HepG2 (cell line): ENCODE results near the gene WDR37. TPM values are rescaled to one million over a fixed set of nuclear protein-coding genes. Genes with fewer than 3 reads are reported as not detected.
A peak's percentile ranks its signal among the peaks of the same experiment; 100 is the strongest.

Experiments
- ARNT2 ChIP-seq: sonication (generic); formaldehyde crosslinking; IDR thresholded peaks from 2 replicates; pipeline ENCODE4 v1.8.0; 2022; ENCODE audit warnings: mild to moderate bottlenecking, low read depth, missing genetic modification reagents, moderate library complexity
- ATAD3A ChIP-seq: sonication (generic); formaldehyde crosslinking; IDR thresholded peaks from 2 replicates; pipeline ENCODE4 v1.4.0; 2020; ENCODE audit warnings: missing genetic modification reagents
- HMG20B ChIP-seq: conservative IDR thresholded peaks from 2 replicates; pipeline ENCODE4 v1.6.1; 2016; ENCODE audit warnings: missing genetic modification reagents, missing compliant biosample characterization
- IRF2 ChIP-seq: IDR thresholded peaks from 2 replicates; pipeline ENCODE4 v1.6.1; 2018; ENCODE audit warnings: missing genetic modification reagents, missing compliant biosample characterization
- MED1 ChIP-seq: sonication (generic); formaldehyde crosslinking; IDR thresholded peaks from 2 replicates; pipeline ENCODE4 v1.4.0; 2020; ENCODE audit warnings: missing genetic modification reagents
- MED8 ChIP-seq: sonication (generic); formaldehyde crosslinking; IDR thresholded peaks from 2 replicates; pipeline ENCODE4 v1.8.1; 2023; ENCODE audit warnings: mild to moderate bottlenecking, missing genetic modification reagents; ENCODE audit not compliant: insufficient replicate concordance
- MIER3 ChIP-seq: IDR thresholded peaks from 2 replicates; pipeline ENCODE4 v1.6.1; 2016; ENCODE audit warnings: missing compliant biosample characterization, borderline replicate concordance
- NFRKB ChIP-seq: fragments of 450-650 bp; IDR thresholded peaks from 2 replicates; pipeline ENCODE4 v1.6.1; 2017
- NONO ChIP-seq, 2 experiments: fragments of 450-650 bp in 1 of 2; sonication (generic) in 1 of 2; formaldehyde crosslinking in 1 of 2; IDR thresholded peaks in 1 of 2; conservative IDR thresholded peaks in 1 of 2; 2 replicates each; pipeline versions ENCODE4 v1.6.1 to v1.8.0; 2017 to 2022; ENCODE audit warnings: mild to moderate bottlenecking in 1 of 2, missing genetic modification reagents in 1 of 2, moderate library complexity in 1 of 2
- PITX1 ChIP-seq: sonication (generic); formaldehyde crosslinking; IDR thresholded peaks from 2 replicates; pipeline ENCODE4 v1.5.1; 2020; ENCODE audit warnings: mild to moderate bottlenecking, missing genetic modification reagents
- SMAD1 ChIP-seq: sonication (generic); formaldehyde crosslinking; IDR thresholded peaks from 2 replicates; pipeline ENCODE4 v1.4.0; 2020; ENCODE audit warnings: missing genetic modification reagents, low read depth, mild to moderate bottlenecking, borderline replicate concordance
- SUZ12 ChIP-seq: fragments of 150-350 bp; IDR thresholded peaks from 2 replicates; pipeline ENCODE4 v1.6.1; 2014; ENCODE audit warnings: low read depth, low read length
- TARDBP ChIP-seq: sonication (generic); formaldehyde crosslinking; IDR thresholded peaks from 2 replicates; pipeline ENCODE4 v1.8.0; 2022; ENCODE audit warnings: mild to moderate bottlenecking, missing genetic modification reagents
- TEAD2 ChIP-seq: sonication (generic); formaldehyde crosslinking; IDR thresholded peaks from 2 replicates; pipeline ENCODE4 v1.9.0; 2021; ENCODE audit warnings: missing genetic modification reagents
- TGIF2 ChIP-seq: IDR thresholded peaks from 2 replicates; pipeline ENCODE4 v1.6.1; 2016; ENCODE audit warnings: control low read depth, missing compliant biosample characterization
- YEATS4 ChIP-seq: sonication (generic); formaldehyde crosslinking; IDR thresholded peaks from 2 replicates; pipeline ENCODE4 v1.4.0; 2020; ENCODE audit warnings: missing genetic modification reagents, borderline replicate concordance
- ZC3H13 ChIP-seq: sonication (generic); formaldehyde crosslinking; IDR thresholded peaks from 2 replicates; pipeline ENCODE4 v1.8.1; 2023; ENCODE audit warnings: mild to moderate bottlenecking, missing genetic modification reagents, moderate library complexity
- ZFP37 ChIP-seq: sonication (generic); formaldehyde crosslinking; IDR thresholded peaks from 2 replicates; pipeline ENCODE4 v1.4.0; 2020; ENCODE audit warnings: missing genetic modification reagents, borderline replicate concordance
- ZFY ChIP-seq: sonication (generic); formaldehyde crosslinking; IDR thresholded peaks from 2 replicates; pipeline ENCODE4 v1.4.0; 2020; ENCODE audit warnings: missing genetic modification reagents
- ZNF121 ChIP-seq: sonication (generic); formaldehyde crosslinking; IDR thresholded peaks from 2 replicates; pipeline ENCODE4 v1.5.0; 2020; ENCODE audit warnings: mild to moderate bottlenecking, missing genetic modification reagents
- ZNF124 ChIP-seq: sonication (generic); formaldehyde crosslinking; IDR thresholded peaks from 2 replicates; pipeline ENCODE4 v1.4.0; 2020; ENCODE audit warnings: missing genetic modification reagents
- ZNF138 ChIP-seq: sonication (generic); formaldehyde crosslinking; IDR thresholded peaks from 2 replicates; pipeline ENCODE4 v1.5.0; 2020; ENCODE audit warnings: mild to moderate bottlenecking, low read depth, missing genetic modification reagents
- ZNF329 ChIP-seq: sonication (generic); formaldehyde crosslinking; IDR thresholded peaks from 2 replicates; pipeline ENCODE4 v1.9.0; 2021; ENCODE audit warnings: low read depth, mild to moderate bottlenecking, missing genetic modification reagents
- ZNF451 ChIP-seq: sonication (generic); formaldehyde crosslinking; IDR thresholded peaks from 2 replicates; pipeline ENCODE4 v1.5.0; 2020; ENCODE audit warnings: mild to moderate bottlenecking, missing genetic modification reagents
- ZNF563 ChIP-seq: sonication (generic); formaldehyde crosslinking; IDR thresholded peaks from 2 replicates; pipeline ENCODE4 v1.8.0; 2022; ENCODE audit warnings: mild to moderate bottlenecking, moderate library complexity, missing genetic modification reagents
- ZNF614 ChIP-seq: IDR thresholded peaks from 2 replicates; pipeline ENCODE4 v1.6.1; 2018; ENCODE audit warnings: missing biosample characterization, missing genetic modification reagents, inconsistent platforms, borderline replicate concordance
- ZNF652 ChIP-seq: IDR thresholded peaks from 2 replicates; pipeline ENCODE4 v1.6.1; 2016; ENCODE audit warnings: low read depth, borderline replicate concordance
- ZNF790 ChIP-seq: sonication (generic); formaldehyde crosslinking; IDR thresholded peaks from 2 replicates; pipeline ENCODE4 v1.8.0; 2022; ENCODE audit warnings: missing genetic modification reagents, mild to moderate bottlenecking, borderline replicate concordance
- ZSCAN31 ChIP-seq: sonication (generic); formaldehyde crosslinking; IDR thresholded peaks from 2 replicates; pipeline ENCODE4 v1.5.0; 2020; ENCODE audit warnings: low read depth, mild to moderate bottlenecking, missing genetic modification reagents
- polyA plus RNA-seq, 8 experiments: library from polyadenylated mRNA; depleted of rRNA in 3 of 8; stranded (reverse) in 7 of 8; unstranded in 1 of 8; fragments of >200 nt; fragmentation: Illumina TruSeq in 4 of 8; extraction: Trizol in 4 of 8; gene quantifications; 2 replicates each; pipeline versions ENCODE4 v1.2.1 to v1.2.3, GENCODE V29; 2011 to 2016; ENCODE audit warnings: low read depth in 4 of 8, missing spikeins in 1 of 8, mixed read lengths in 1 of 8; ENCODE audit not compliant: insufficient read depth in 1 of 8
- total RNA-seq, 5 experiments: library from RNA; depleted of rRNA; stranded (reverse); fragments of >200 nt; fragmentation: Illumina TruSeq; extraction: Trizol; gene quantifications; 2 replicates each; pipeline ENCODE4 v1.2.3, GENCODE V29; 2016; ENCODE audit warnings: low read depth in 1 of 5
- TF ChIP-seq, protein P1 (sequence below): sonication (generic); formaldehyde crosslinking; IDR thresholded peaks from 2 replicates; pipeline ENCODE4 v1.5.1; 2020; ENCODE audit warnings: mild to moderate bottlenecking, missing genetic modification reagents, borderline replicate concordance
- TF ChIP-seq, protein P2 (sequence below): IDR thresholded peaks from 2 replicates; pipeline ENCODE4 v1.6.1; 2016; ENCODE audit warnings: mild to moderate bottlenecking

The WDR37 gene
- total and polyA plus RNA-seq, 2 of the 13 experiments (the other 11 are each of a cell fraction or from before 2014, with no cell fraction given) = 5.9 to 7.5 TPM

DNA sequence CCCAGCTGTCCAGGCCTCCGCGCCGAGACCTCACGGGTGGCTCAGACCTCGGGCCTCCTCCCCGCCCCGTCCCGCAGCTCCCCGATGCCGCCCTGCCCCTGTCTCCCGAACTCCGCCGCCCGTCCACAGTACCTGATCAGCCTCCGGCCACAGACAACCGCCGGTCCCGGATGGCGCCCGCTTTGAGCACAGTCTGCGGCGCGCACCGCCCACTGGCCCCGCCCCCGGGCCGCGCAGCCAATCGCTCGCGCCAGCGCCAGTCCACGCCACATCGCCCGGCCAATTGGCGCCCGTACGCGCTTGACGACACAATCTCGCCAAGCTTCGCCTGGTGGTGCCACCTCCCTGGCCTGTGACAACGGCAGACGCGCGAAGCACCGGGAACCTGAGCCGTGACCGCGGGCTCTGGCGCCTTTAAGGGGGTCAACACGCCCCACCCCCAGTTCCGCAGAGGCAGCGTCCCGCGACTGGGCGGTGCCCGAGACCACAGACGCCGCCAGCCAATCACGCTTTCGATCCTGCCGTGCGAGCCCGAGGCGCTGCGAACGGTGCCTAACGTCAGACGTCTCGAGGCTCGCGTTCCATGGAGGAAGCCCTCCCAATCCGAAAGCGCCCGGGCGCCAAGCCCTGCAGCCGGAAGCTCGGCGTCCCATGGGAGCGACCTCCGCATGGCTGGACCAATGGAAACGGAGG lies 7.3 kb upstream of the WDR37 start, which contains the start of gene IDI1 (continued):
- TF ChIP-seq SMAD1 (CRISPR knock-in tag) = peak; percentile 80; the same call in 1 of the 2 replicates
- TF ChIP-seq, protein P1, sequence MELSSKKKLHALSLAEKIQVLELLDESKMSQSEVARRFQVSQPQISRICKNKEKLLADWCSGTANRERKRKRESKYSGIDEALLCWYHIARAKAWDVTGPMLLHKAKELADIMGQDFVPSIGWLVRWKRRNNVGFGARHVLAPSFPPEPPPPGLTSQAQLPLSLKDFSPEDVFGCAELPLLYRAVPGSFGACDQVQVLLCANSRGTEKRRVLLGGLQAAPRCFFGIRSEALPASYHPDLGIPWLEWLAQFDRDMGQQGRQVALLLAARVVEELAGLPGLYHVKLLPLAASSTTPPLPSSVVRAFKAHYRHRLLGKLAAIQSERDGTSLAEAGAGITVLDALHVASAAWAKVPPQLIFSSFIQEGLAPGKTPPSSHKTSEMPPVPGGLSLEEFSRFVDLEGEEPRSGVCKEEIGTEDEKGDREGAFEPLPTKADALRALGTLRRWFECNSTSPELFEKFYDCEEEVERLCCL (CRISPR knock-in tag) = peak; percentile 17; the same call in 1 of the 2 replicates
- peak; percentile 86 for TF ChIP-seq YEATS4 (CRISPR knock-in tag)
- TF ChIP-seq ZFP37 (CRISPR knock-in tag) = no peak; the same call in 1 of the 2 replicates
- peak; percentile 86; the same call in 1 of the 2 replicates for TF ChIP-seq ZNF563
- TF ChIP-seq NFRKB = no peak
- peak; percentile 17; the same call in 1 of the 2 replicates for TF ChIP-seq ZNF121 (CRISPR knock-in tag)
- peak; percentile 90 for TF ChIP-seq ARNT2 (CRISPR knock-in tag)
- TF ChIP-seq MIER3 (CRISPR knock-in tag) = peak; percentile 22; the same call in 1 of the 2 replicates
- TF ChIP-seq ZFY = peak; percentile 76
- no peak for TF ChIP-seq IRF2 (CRISPR knock-in tag)
- no peak for TF ChIP-seq ZNF138 (CRISPR knock-in tag)
- no peak for TF ChIP-seq SUZ12
- no peak for TF ChIP-seq ZNF652 (CRISPR knock-in tag)
- peak; percentile 48; the same call in 1 of the 2 replicates for TF ChIP-seq ZNF329 (CRISPR knock-in tag)
- TF ChIP-seq ATAD3A (CRISPR knock-in tag) = no peak
- TF ChIP-seq MED1 (CRISPR knock-in tag) = peak; percentile 86
- TF ChIP-seq ZNF614 (CRISPR knock-in tag) = peak; percentile 55; the same call in 1 of the 2 replicates
- TF ChIP-seq ZSCAN31 = peak; percentile 50
- peak; percentile 57 for TF ChIP-seq MED8 (CRISPR knock-in tag)
- peak; percentile 79 for TF ChIP-seq TARDBP
- peak; percentile 79; the same call in 1 of the 2 replicates for TF ChIP-seq ZC3H13 (CRISPR knock-in tag)
- no peak for TF ChIP-seq ZNF124 (CRISPR knock-in tag)
- no peak for TF ChIP-seq PITX1
- no peak; the same call in 1 of the 2 replicates for TF ChIP-seq TGIF2 (CRISPR knock-in tag)
- TF ChIP-seq NONO (IDR thresholded peaks at IDR 0.05) = no peak
- peak; percentile 97 for TF ChIP-seq NONO (CRISPR knock-in tag; conservative IDR thresholded peaks at IDR 0.05)
- peak; percentile 97 for TF ChIP-seq ZNF790 (CRISPR knock-in tag)
- TF ChIP-seq, protein P2, sequence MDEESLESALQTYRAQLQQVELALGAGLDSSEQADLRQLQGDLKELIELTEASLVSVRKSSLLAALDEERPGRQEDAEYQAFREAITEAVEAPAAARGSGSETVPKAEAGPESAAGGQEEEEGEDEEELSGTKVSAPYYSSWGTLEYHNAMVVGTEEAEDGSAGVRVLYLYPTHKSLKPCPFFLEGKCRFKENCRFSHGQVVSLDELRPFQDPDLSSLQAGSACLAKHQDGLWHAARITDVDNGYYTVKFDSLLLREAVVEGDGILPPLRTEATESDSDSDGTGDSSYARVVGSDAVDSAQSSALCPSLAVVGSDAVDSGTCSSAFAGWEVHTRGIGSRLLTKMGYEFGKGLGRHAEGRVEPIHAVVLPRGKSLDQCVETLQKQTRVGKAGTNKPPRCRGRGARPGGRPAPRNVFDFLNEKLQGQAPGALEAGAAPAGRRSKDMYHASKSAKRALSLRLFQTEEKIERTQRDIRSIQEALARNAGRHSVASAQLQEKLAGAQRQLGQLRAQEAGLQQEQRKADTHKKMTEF (CRISPR knock-in tag) = peak; percentile 89
- TF ChIP-seq HMG20B = no peak
- TF ChIP-seq ZNF451 = peak; percentile 25; the same call in 1 of the 2 replicates
- TF ChIP-seq TEAD2 = no peak
